ENCODE data around the gene SNRPA. TPM values are rescaled to one million over a fixed set of nuclear protein-coding genes. Genes with fewer than 3 reads are reported as not detected.

SNRPA gene
- total and polyA plus RNA-seq, 2 of the 4 experiments (the other 2 are of a cell fraction) = 30.3 to 81.3 TPM

DNA sequence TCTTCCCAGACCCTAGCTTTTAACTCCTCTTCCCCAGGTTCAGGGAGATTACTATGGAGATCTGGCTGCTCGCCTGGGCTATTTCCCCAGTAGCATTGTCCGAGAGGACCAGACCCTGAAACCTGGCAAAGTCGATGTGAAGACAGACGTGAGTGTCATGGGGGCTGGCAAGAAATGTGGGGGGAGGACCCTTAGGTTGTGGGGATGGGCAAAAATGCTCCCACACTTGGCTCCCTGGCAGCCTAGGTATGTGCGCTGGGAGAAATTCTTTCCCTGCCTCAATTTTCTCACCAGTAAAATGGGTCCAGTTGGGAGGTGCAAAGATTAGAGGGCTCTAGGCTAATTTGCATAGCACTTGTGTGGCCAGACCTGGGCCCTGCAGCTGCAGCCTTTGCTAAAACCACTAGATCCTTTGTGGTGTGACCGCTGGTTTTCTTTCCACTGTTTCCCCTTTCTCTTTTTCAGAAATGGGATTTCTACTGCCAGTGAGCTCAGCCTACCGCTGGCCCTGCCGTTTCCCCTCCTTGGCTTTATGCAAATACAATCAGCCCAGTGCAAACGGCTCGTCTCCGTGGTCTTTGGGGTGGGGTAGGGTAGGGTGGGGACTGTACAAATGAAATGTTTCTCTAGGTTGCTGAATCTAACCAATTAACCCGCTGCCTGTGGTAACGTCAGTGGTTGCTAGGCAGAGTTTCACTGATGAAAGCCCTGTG lies 26.1 kb downstream of the SNRPA start (continued):
- TF ChIP-seq RCOR1 (IDR thresholded peaks at IDR 0.05; ENCODE audit: insufficient replicate concordance, low read length) (peak; percentile 57), MXI1 (IDR thresholded peaks at IDR 0.05; ENCODE audit: borderline replicate concordance, low read depth, low read length) (no peak)

DNA sequence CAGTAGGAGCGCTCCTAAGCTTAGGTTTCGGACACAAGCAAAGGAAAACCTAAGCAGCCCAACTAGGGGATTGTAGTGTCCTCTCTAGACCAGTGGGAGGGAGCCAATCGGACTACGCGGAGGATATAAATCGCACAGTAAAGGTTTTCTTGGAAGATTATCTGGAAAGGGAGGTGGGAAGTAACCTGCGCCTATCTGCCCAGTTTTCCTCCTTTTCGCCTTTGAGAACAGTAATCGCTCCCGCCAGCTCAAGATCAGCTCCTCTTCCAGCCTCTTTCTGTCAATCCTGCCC lies 26.6 kb downstream of the SNRPA start:
- Histone ChIP-seq H4K8ac (ENCODE audit: low read depth in 2 of 2, low read length in 2 of 2) (peak overlapping the region; percentile 14 to 94), H3K56ac (ENCODE audit: extremely low read depth, insufficient read depth, low read length) (peak overlapping the region; percentile 91), H2AK5ac (ENCODE audit: low read depth, low read length) (peak overlapping the region; percentile 38), H4K91ac (ENCODE audit: insufficient read depth, low read depth, low read length) (peak overlapping the region; percentile 67), H3K4me2 (ENCODE audit: low read depth, low read length) (peak overlapping the region; percentile 94), H2BK15ac (ENCODE audit: low read depth, low read length) (peak overlapping the region; percentile 30; the same call in 1 of the 3 replicates), H3K9me3 (ENCODE audit: control insufficient read depth, insufficient read depth, low read length) (no peaks in the 10 kb centered on the region), H2BK120ac (ENCODE audit: low read depth, low read length) (0 out of 2 replicates have a peak overlapping the region, but pooled peaks have one; percentile 21), H2BK20ac (ENCODE audit: low read depth, low read length) (no peak overlapping the region), H4K5ac (ENCODE audit: low read depth, low read length) (peak overlapping the region; percentile 63), H3K4me1 (ENCODE audit: control insufficient read depth, insufficient read depth, low read length) (peaks cover 6% of the 10 kb centered on the region), H2AFZ (replicated peaks; ENCODE audit: low read length, poor library complexity) (peak overlapping the region; percentile 98), H3K4me3 (ENCODE audit: insufficient read depth, low read depth, low read length) (peak overlapping the region; percentile 64), H2BK5ac (ENCODE audit: low read depth, low read length, poor library complexity, severe bottlenecking) (peak overlapping the region; percentile 88), H3K27me3 (ENCODE audit: control insufficient read depth, insufficient read depth, low read length) (no peaks in the 10 kb centered on the region), H3K9me1 (ENCODE audit: insufficient read depth, low read length) (peaks cover 10% of the 10 kb centered on the region), H3K79me1 (ENCODE audit: low read depth in 1 of 2, low read length in 2 of 2) (peaks cover 8 to 18% of the 10 kb centered on the region in 2 experiments; a peak in 3 of 4 replicates), H3K4ac (ENCODE audit: low read depth, low read length) (peak overlapping the region; percentile 91), H4K20me1 (ENCODE audit: insufficient read depth, low read length) (peaks cover 9% of the 10 kb centered on the region; the same call in 1 of the 2 replicates), H3K23ac (ENCODE audit: low read depth, low read length) (peak overlapping the region; percentile 94), H3K14ac (replicated peaks; ENCODE audit: low read depth, low read length) (peak overlapping the region; percentile 94), H2AK9ac (replicated peaks; ENCODE audit: low read depth, low read length, poor library complexity) (peak overlapping the region; percentile 93), H3K18ac (ENCODE audit: low read depth, low read length) (peak overlapping the region; percentile 64), H3K27ac (ENCODE audit: insufficient read depth, low read length) (peak overlapping the region; percentile 89), H3K9ac (ENCODE audit: low read depth, low read length) (peak overlapping the region; percentile 91), H3K36me3 (ENCODE audit: control insufficient read depth, insufficient read depth, low read length) (no peaks in the 10 kb centered on the region)
- in situ Hi-C loops (cut with MboI; ENCODE audit: low sequenced_read_pairs) (no loop called here), dilution Hi-C loops (cut with HindIII; ENCODE audit: low sequenced_read_pairs, unreplicated experiment) (no loop called here), intact Hi-C loops (cut with micrococcal nuclease) (no loop called here)
- ChIA-PET CTCF (interaction anchor here (0.6 to 2.0 kb wide), 2 partner anchors 21 to 115 kb away, joined by 3 to 6 read pairs; partner anchors contain the start of gene EGLN2), POLR2A (ENCODE audit: unreplicated experiment) (interaction anchor here (0.6 to 1.4 kb wide), 2 partner anchors 21 to 434 kb away, joined by 3 to 8 read pairs; partner anchors contain the start of gene EGLN2)
- DNase-seq (no peak), ATAC-seq (ENCODE audit: low read depth) (no peak)
- BruUV-seq (replicated peaks) = no TSS peak
- WGBS, 2 experiments (ENCODE audit: extremely low coverage in 2 of 2, insufficient read length in 1 of 2) = 0% methylated on average over 3 of the region's 10 CpGs; no CpG with 5 or more reads in 1 of the 2 experiments
- TF ChIP-seq POLR2A (IDR thresholded peaks at IDR 0.05; ENCODE audit: low read depth, low read length) (no peak; the same call in 1 of the 2 replicates), CEBPB (IDR thresholded peaks at IDR 0.05; ENCODE audit: low read depth, low read length) (no peak), MAFK (IDR thresholded peaks at IDR 0.05; ENCODE audit: low read depth, low read length) (no peak), RFX5 (IDR thresholded peaks at IDR 0.05; ENCODE audit: low read depth, low read length) (no peak), RAD21 (IDR thresholded peaks at IDR 0.05; ENCODE audit: low read length) (no peak), MXI1 (IDR thresholded peaks at IDR 0.05; ENCODE audit: borderline replicate concordance, low read depth, low read length) (no peak), MAZ (IDR thresholded peaks at IDR 0.05; ENCODE audit: borderline replicate concordance, low read depth, low read length) (no peak), BHLHE40 (IDR thresholded peaks at IDR 0.05; ENCODE audit: low read depth, low read length) (no peak), CTCF (conservative IDR thresholded peaks at IDR 0.05; ENCODE audit: low read depth, low read length) (no peak), SMC3 (IDR thresholded peaks at IDR 0.05; ENCODE audit: low read depth, low read length) (no peak)
- TF ChIP-seq, protein P1, sequence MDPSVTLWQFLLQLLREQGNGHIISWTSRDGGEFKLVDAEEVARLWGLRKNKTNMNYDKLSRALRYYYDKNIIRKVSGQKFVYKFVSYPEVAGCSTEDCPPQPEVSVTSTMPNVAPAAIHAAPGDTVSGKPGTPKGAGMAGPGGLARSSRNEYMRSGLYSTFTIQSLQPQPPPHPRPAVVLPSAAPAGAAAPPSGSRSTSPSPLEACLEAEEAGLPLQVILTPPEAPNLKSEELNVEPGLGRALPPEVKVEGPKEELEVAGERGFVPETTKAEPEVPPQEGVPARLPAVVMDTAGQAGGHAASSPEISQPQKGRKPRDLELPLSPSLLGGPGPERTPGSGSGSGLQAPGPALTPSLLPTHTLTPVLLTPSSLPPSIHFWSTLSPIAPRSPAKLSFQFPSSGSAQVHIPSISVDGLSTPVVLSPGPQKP (IDR thresholded peaks at IDR 0.05; ENCODE audit: borderline replicate concordance, low read depth, low read length) = no peak
